CD4-positive, alpha-beta T cell (primary cell): ENCODE measurements around the gene ADAMTSL2. TPM values are rescaled to one million over a fixed set of nuclear protein-coding genes. Genes with fewer than 3 reads are reported as not detected.

Experiments
- ATAC-seq: fragments of 200-7000 bp; cut with Tn5 transposase; one replicate; pipeline ENCODE4 v1.10.0; 2022; ENCODE audit warnings: mild to moderate bottlenecking; ENCODE audit not compliant: poor library complexity
- CTCF ChIA-PET: fragments of 350-600 bp; sonication (Branson Sonifier 250); formaldehyde crosslinking; loops from one replicate; lab custom pipeline; 2021; ENCODE audit warnings: antibody characterized with exemption, inconsistent platforms; lab: Charles Lee
- POLR2A ChIA-PET: fragments of 350-600 bp; sonication (Branson Sonifier 250); formaldehyde crosslinking; loops from one replicate; lab custom pipeline; 2021; ENCODE audit warnings: antibody characterized with exemption, inconsistent platforms; lab: Charles Lee
- DNase-seq, 14 experiments: peaks; one replicate each; pipeline ENCODE4 v3.0.0-alpha.2; 2013 to 2020; ENCODE audit warnings: mixed read lengths in 2 of 14
- H3K27ac ChIP-seq, 2 donors: one replicate each; pipeline versions ENCODE4 v1.5.1 to v1.7.0; 2013; ENCODE audit warnings: low read length in 2 of 2, low read depth in 1 of 2, mild to moderate bottlenecking in 1 of 2
- H3K27me3 ChIP-seq, 2 experiments: 1 replicate in 1 of 2; 2 replicates in 1 of 2; pipeline versions ENCODE4 v1.6.1 to v1.7.0; 2013; ENCODE audit warnings: low read length in 2 of 2, control low read depth in 1 of 2, mild to moderate bottlenecking in 1 of 2, moderate library complexity in 1 of 2; ENCODE audit not compliant: insufficient read depth in 2 of 2, control insufficient read depth in 1 of 2
- H3K36me3 ChIP-seq: one replicate; pipeline ENCODE4 v1.6.1; 2013; ENCODE audit warnings: low read length, control low read depth; ENCODE audit not compliant: insufficient read depth
- H3K4me1 ChIP-seq: one replicate; pipeline ENCODE4 v1.6.1; 2013; ENCODE audit warnings: low read length, control low read depth; ENCODE audit not compliant: insufficient read depth
- H3K4me3 ChIP-seq: one replicate; pipeline ENCODE4 v1.5.1; 2013; ENCODE audit warnings: mild to moderate bottlenecking, low read length, moderate library complexity
- H3K9me3 ChIP-seq, 2 experiments: 1 replicate in 1 of 2; 2 replicates in 1 of 2; pipeline versions ENCODE4 v1.6.1 to v1.7.0; 2013; ENCODE audit warnings: low read length in 2 of 2, mild to moderate bottlenecking in 2 of 2, control low read depth in 1 of 2, moderate library complexity in 1 of 2; ENCODE audit not compliant: control insufficient read depth in 1 of 2, insufficient read depth in 1 of 2
- H3K27ac Mint-ChIP-seq: one replicate; pipeline ENCODE4 v1.8.0; 2020; ENCODE audit warnings: mixed read lengths
- H3K27me3 Mint-ChIP-seq: one replicate; pipeline ENCODE4 v1.8.0; 2021; ENCODE audit warnings: mixed read lengths
- H3K36me3 Mint-ChIP-seq: one replicate; pipeline ENCODE4 v1.8.0; 2021; ENCODE audit warnings: low read depth, mixed read lengths
- H3K4me1 Mint-ChIP-seq: one replicate; pipeline ENCODE4 v1.8.0; 2021; ENCODE audit warnings: low read depth, mixed read lengths
- H3K4me3 Mint-ChIP-seq: one replicate; pipeline ENCODE4 v1.8.0; 2020; ENCODE audit warnings: mild to moderate bottlenecking, mixed read lengths
- H3K9me3 Mint-ChIP-seq: one replicate; pipeline ENCODE4 v1.8.0; 2020; ENCODE audit warnings: mixed read lengths
- intact Hi-C, 2 experiments: fragments of 100-400 bp; cut with DNase I in 1 of 2; cut with micrococcal nuclease in 1 of 2; formaldehyde crosslinking; loops; one replicate each; pipeline versions ENCODE4 v1.15.1 to v1.9.0; 2023 to 2025; cut with DNase I, micrococcal nuclease
- total RNA-seq, 174 experiments: library from RNA in 2 of 174; stranded (reverse) in 2 of 174; gene quantifications; one replicate each; pipeline ENCODE4 v1.2.3 and lab custom pipeline; 2021 to 2026
- TF ChIP-seq, protein P1 (sequence below): fragments of 200-600 bp; IDR thresholded peaks from one replicate; pipeline ENCODE4 v1.8.0; 2022; ENCODE audit warnings: antibody characterized with exemption, mild to moderate bottlenecking

Gene ADAMTSL2
- total RNA-seq, 2 experiments from 2014 or later = 1.2 to 1.3 TPM

DNA sequence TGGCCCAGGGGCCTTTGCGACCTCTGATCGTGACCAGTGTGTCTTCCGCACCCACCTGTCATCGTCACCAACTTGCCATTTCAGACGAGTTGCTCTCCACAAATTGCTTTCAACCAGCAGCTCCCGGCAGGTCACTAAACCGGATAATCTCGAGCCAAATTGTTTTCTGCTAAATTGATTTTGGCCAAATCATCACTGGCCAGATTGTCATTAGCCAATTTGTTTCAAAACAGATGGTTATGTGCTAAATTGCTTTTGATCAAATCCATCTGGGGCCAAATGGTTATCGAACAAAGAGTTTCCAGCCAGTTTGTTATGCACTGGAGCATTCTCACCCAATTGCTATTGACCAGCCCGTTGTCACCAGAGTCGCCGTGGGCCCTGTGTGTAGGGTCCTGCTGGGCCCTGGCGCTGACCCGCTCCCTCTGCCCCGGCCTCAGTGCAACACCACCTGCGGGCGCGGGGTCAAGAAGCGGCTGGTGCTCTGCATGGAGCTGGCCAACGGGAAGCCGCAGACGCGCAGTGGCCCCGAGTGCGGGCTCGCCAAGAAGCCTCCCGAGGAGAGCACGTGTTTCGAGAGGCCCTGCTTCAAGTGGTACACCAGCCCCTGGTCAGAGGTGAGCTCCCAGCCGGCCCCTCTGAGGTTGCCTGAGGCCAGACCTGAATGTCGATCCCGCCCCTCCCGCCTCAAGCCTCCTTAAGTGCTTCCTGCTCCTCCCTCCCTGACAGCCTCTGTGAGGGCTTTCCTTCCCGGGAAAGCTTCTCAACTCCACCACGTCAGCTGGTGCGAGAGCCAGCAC is 35.6 kb downstream of the ADAMTSL2 start:
- Histone ChIP-seq H3K4me1 (no peaks in the 10 kb centered on the region), H3K4me3 (no peak overlapping the region), H3K9me3 (no peaks in the 10 kb centered on the region), H3K27ac (no peak overlapping the region), H3K27me3 (no peaks in the 10 kb centered on the region), H3K36me3 (no peaks in the 10 kb centered on the region)
- TF ChIP-seq, protein P1, sequence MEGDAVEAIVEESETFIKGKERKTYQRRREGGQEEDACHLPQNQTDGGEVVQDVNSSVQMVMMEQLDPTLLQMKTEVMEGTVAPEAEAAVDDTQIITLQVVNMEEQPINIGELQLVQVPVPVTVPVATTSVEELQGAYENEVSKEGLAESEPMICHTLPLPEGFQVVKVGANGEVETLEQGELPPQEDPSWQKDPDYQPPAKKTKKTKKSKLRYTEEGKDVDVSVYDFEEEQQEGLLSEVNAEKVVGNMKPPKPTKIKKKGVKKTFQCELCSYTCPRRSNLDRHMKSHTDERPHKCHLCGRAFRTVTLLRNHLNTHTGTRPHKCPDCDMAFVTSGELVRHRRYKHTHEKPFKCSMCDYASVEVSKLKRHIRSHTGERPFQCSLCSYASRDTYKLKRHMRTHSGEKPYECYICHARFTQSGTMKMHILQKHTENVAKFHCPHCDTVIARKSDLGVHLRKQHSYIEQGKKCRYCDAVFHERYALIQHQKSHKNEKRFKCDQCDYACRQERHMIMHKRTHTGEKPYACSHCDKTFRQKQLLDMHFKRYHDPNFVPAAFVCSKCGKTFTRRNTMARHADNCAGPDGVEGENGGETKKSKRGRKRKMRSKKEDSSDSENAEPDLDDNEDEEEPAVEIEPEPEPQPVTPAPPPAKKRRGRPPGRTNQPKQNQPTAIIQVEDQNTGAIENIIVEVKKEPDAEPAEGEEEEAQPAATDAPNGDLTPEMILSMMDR = no peak
- H3K27ac Mint-ChIP-seq = no peak overlapping the region
- H3K4me3 Mint-ChIP-seq = no peak overlapping the region
- CTCF ChIA-PET = no interaction called here
- POLR2A ChIA-PET = no interaction called here
- DNase-seq (no peak), ATAC-seq (no peak)
- no peaks in the 10 kb centered on the region for H3K36me3 Mint-ChIP-seq
- peaks cover 3% of the 10 kb centered on the region for H3K27me3 Mint-ChIP-seq
- no peaks in the 10 kb centered on the region for H3K4me1 Mint-ChIP-seq
- no peaks in the 10 kb centered on the region for H3K9me3 Mint-ChIP-seq
- intact Hi-C loops = no loop called here

DNA sequence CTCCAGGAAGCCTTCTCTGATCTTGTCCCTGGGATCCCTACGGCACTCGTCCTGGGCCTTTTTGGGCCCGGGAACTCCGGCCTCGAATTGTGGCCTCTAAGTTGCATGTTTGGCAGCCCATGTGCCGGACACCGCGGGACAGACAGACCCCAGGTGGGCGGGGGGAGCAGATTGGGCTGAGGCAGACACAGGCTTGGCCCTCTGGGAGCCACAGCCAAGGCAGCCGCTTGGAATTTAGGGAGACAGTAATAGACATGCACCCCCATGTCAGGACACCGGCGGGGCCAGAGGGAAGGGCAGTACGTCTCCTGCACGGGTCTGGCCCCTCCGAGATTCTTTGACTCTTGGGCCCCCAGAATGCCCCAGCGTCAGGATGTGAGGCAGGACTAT is 36.2 kb downstream of the ADAMTSL2 start:
- TF ChIP-seq, protein P1 = no peak
- Histone ChIP-seq H3K27me3 (peaks cover 0 to 1% of the 10 kb centered on the region in 2 experiments), H3K9me3 (no peaks in the 10 kb centered on the region), H3K36me3 (no peaks in the 10 kb centered on the region), H3K4me1 (no peaks in the 10 kb centered on the region), H3K4me3 (no peak overlapping the region), H3K27ac (no peak overlapping the region)
- peaks cover 7% of the 10 kb centered on the region for H3K27me3 Mint-ChIP-seq
- H3K36me3 Mint-ChIP-seq = no peaks in the 10 kb centered on the region
- intact Hi-C loops = no loop called here
- no peak overlapping the region for H3K4me3 Mint-ChIP-seq
- CTCF ChIA-PET = no interaction called here
- no peaks in the 10 kb centered on the region for H3K9me3 Mint-ChIP-seq
- ATAC-seq (no peak), DNase-seq (no peak)
- H3K27ac Mint-ChIP-seq = no peak overlapping the region
- POLR2A ChIA-PET = no interaction called here
- no peaks in the 10 kb centered on the region for H3K4me1 Mint-ChIP-seq

DNA sequence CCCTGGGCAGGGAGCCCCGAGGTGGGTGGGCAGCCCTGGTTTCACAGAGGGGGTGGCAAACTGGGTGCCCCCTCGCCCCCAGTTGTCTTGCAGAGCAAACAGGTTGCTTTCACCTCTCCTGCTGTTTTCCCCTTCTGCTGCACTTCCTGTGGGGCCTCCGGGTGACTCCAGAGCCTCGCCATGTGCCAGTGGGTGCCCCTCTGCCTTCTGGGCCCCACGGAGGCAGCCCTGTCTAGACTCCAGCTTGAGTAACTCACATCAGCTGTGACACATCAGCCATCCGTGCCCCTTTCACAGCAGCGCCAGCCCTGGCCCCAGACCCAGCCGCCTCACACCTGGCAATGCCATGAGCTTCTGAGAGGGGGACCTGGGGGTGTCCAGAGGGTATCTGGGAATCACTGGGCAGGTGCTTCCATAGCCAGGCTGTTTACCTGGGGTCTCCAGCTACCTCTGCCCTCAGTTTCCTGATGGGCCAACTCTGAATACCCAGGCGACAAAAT is 36.9 kb downstream of the ADAMTSL2 start:
- ChIA-PET CTCF (no interaction called here), POLR2A (no interaction called here)
- Mint-ChIP-seq H3K4me3 (no peak overlapping the region), H3K27ac (no peak overlapping the region), H3K9me3 (no peaks in the 10 kb centered on the region), H3K27me3 (peaks cover 12% of the 10 kb centered on the region), H3K4me1 (peaks cover under 1% of the 10 kb centered on the region), H3K36me3 (no peaks in the 10 kb centered on the region)
- DNase-seq = no peak
- ATAC-seq = no peak
- no peaks in the 10 kb centered on the region for H3K4me1 ChIP-seq
- H3K9me3 ChIP-seq = no peaks in the 10 kb centered on the region
- H3K27me3 ChIP-seq = peaks cover 0 to 5% of the 10 kb centered on the region in 2 experiments
- TF ChIP-seq, protein P1 = no peak
- no peaks in the 10 kb centered on the region for H3K36me3 ChIP-seq
- H3K4me3 ChIP-seq = no peak overlapping the region
- intact Hi-C loops = no loop called here
- no peak overlapping the region for H3K27ac ChIP-seq
